SHP77 (cell line): ENCODE data around the gene SPEM1.

Experiments
- DNase-seq, 2 experiments: peaks; one replicate each; lab custom pipeline; 2025; lab: John Stamatoyannopoulos, UW

SPEM1 gene

GRCh38 chr17:7419819-7420610, at the start of gene SPEM1:
TSS of gene SPEM1 (plus strand) at chr17:7420324. CDS start at chr17:7420385, 61 bp downstream.
- DNase-seq = no peak

- DNase-seq = no peak
Observed at GRCh38 chr17:7370853-7371252, 49.3 kb upstream of the SPEM1 start.

- no peak for DNase-seq
Observed at GRCh38 chr17:7374353-7374752, 45.8 kb upstream of the SPEM1 start.

GRCh38 chr17:7379134-7379533, 41.0 kb upstream of the SPEM1 start:
- no peak for DNase-seq

- DNase-seq = no peak
Observed at GRCh38 chr17:7380321-7380720, 39.8 kb upstream of the SPEM1 start.

GRCh38 chr17:7380855-7381683, 39.1 kb upstream of the SPEM1 start, which contains the start of gene TNK1:
TSS of gene TNK1 (plus strand) at chr17:7381089. CDS start at chr17:7382927, 1,838 bp downstream.
- DNase-seq = no peak

- DNase-seq = no peak
Observed at GRCh38 chr17:7382901-7383300, 37.2 kb upstream of the SPEM1 start.

GRCh38 chr17:7383371-7383741, 36.8 kb upstream of the SPEM1 start:
- no peak for DNase-seq

- DNase-seq = no peak
Observed at GRCh38 chr17:7383742-7384488, 36.2 kb upstream of the SPEM1 start.

- no peak for DNase-seq
Observed at GRCh38 chr17:7384489-7385081, 35.5 kb upstream of the SPEM1 start.

GRCh38 chr17:7388856-7389255, 31.3 kb upstream of the SPEM1 start:
- DNase-seq = no peak

GRCh38 chr17:7389924-7390910, 29.9 kb upstream of the SPEM1 start:
- no peak for DNase-seq

- no peak for DNase-seq
Observed at GRCh38 chr17:7391307-7391706, 28.8 kb upstream of the SPEM1 start.

- no peak for DNase-seq
Observed at GRCh38 chr17:7392696-7393612, 27.2 kb upstream of the SPEM1 start.

GRCh38 chr17:7393613-7394451, 26.3 kb upstream of the SPEM1 start:
- peak; percentile 30 to 53 for DNase-seq

- DNase-seq = peak; percentile 87 to 93
Observed at GRCh38 chr17:7394452-7395191, 25.5 kb upstream of the SPEM1 start, which contains the start of gene PLSCR3. TSS of gene PLSCR3 (minus strand) at chr17:7394525. CDS start at chr17:7394110, 415 bp downstream.

GRCh38 chr17:7396147-7396546, 24.0 kb upstream of the SPEM1 start:
- no peak for DNase-seq

GRCh38 chr17:7398612-7399011, 21.5 kb upstream of the SPEM1 start:
- DNase-seq = no peak
